Mesendoderm (in vitro differentiated cells): ENCODE measurements around the gene RUFY4.

Experiments used
- DNase-seq: peaks from one replicate; pipeline ENCODE4 v3.0.0; 2013
- H2AK5ac ChIP-seq: 2 replicates; pipeline ENCODE4 v1.6.1; 2013; ENCODE audit warnings: low read length, inconsistent platforms
- H2BK120ac ChIP-seq: 2 replicates; pipeline ENCODE4 v1.6.1; 2013; ENCODE audit warnings: low read depth, mild to moderate bottlenecking, low read length, moderate library complexity, mixed read lengths
- H2BK15ac ChIP-seq: replicated peaks from 2 replicates; pipeline ENCODE4 v1.6.1; 2013; ENCODE audit warnings: low read depth, mild to moderate bottlenecking, moderate library complexity
- H2BK5ac ChIP-seq: 2 replicates; pipeline ENCODE4 v1.6.1; 2013; ENCODE audit warnings: low read length, inconsistent platforms
- H3K18ac ChIP-seq: 2 replicates; pipeline ENCODE4 v1.6.1; 2013; ENCODE audit warnings: mild to moderate bottlenecking, low read length, mixed read lengths
- H3K23ac ChIP-seq: one replicate; pipeline ENCODE4 v1.6.1; 2013; ENCODE audit warnings: low read length
- H3K27ac ChIP-seq: 2 replicates; pipeline ENCODE4 v1.5.1; 2013; ENCODE audit warnings: low read depth, mild to moderate bottlenecking, inconsistent platforms, low read length, moderate library complexity
- H3K27me3 ChIP-seq: 2 replicates; pipeline ENCODE4 v1.6.1; 2013; ENCODE audit warnings: low read length, control low read depth, mild to moderate bottlenecking, inconsistent platforms; ENCODE audit not compliant: insufficient read depth, poor library complexity
- H3K36me3 ChIP-seq: 2 replicates; pipeline ENCODE4 v1.6.1; 2013; ENCODE audit warnings: low read length, inconsistent platforms; ENCODE audit not compliant: control insufficient read depth, insufficient read depth
- H3K4ac ChIP-seq: one replicate; pipeline ENCODE4 v1.6.1; 2013; ENCODE audit warnings: low read depth, mild to moderate bottlenecking, low read length, moderate library complexity
- H3K4me1 ChIP-seq: 2 replicates; pipeline ENCODE4 v1.6.1; 2013; ENCODE audit warnings: low read depth, low read length, inconsistent platforms; ENCODE audit not compliant: control insufficient read depth
- H3K4me2 ChIP-seq: 2 replicates; pipeline ENCODE4 v1.6.1; 2013; ENCODE audit warnings: low read length
- H3K4me3 ChIP-seq: 2 replicates; pipeline ENCODE4 v1.5.1; 2013; ENCODE audit warnings: mild to moderate bottlenecking, low read length
- H3K56ac ChIP-seq: one replicate; pipeline ENCODE4 v1.6.1; 2013; ENCODE audit warnings: low read length
- H3K79me1 ChIP-seq: 2 replicates; pipeline ENCODE4 v1.6.1; 2013; ENCODE audit warnings: low read length, inconsistent platforms
- H3K79me2 ChIP-seq: 2 replicates; pipeline ENCODE4 v1.6.1; 2013; ENCODE audit warnings: mild to moderate bottlenecking, low read length; ENCODE audit not compliant: control insufficient read depth, insufficient read depth
- H3K9ac ChIP-seq: 2 replicates; pipeline ENCODE4 v1.6.1; 2013; ENCODE audit warnings: low read length, inconsistent platforms
- H4K5ac ChIP-seq: one replicate; pipeline ENCODE4 v1.6.1; 2013; ENCODE audit warnings: low read length
- H4K8ac ChIP-seq: one replicate; pipeline ENCODE4 v1.6.1; 2013; ENCODE audit warnings: low read depth, mild to moderate bottlenecking, control low read depth, low read length, moderate library complexity
- WGBS: extraction: QIAGEN DNeasy Blood & Tissue Kit; methylation state at CpG from one replicate; pipeline ENCODE4 v1.1.7; 2013; ENCODE audit warnings: low lambda C conversion rate, missing lambda C conversion rate; ENCODE audit not compliant: insufficient coverage; ENCODE audit errors: extremely low coverage; 5-methylcytosine and 5-hydroxymethylcytosine counted together

RUFY4 gene

GRCh38 chr2:218029366-218030360 lies 39.4 kb upstream of the RUFY4 start:
- WGBS, result no CpG with 5 or more reads among the region's 17 CpGs
- peaks cover 3% of the 10 kb centered on the region for H3K27me3 ChIP-seq
- DNase-seq, result no peak

GRCh38 chr2:218030409-218031195 lies 38.5 kb upstream of the RUFY4 start:
- Histone ChIP-seq H3K4me3 (no peak overlapping the region), H3K56ac (no peak overlapping the region), H3K4ac (no peak overlapping the region), H3K79me1 (no peaks in the 10 kb centered on the region), H3K79me2 (no peaks in the 10 kb centered on the region), H4K5ac (no peak overlapping the region), H2BK5ac (no peak overlapping the region), H3K4me1 (no peaks in the 10 kb centered on the region), H3K4me2 (no peak overlapping the region), H3K27ac (no peak overlapping the region), H3K27me3 (peaks cover 3% of the 10 kb centered on the region), H3K9ac (no peak overlapping the region), H3K36me3 (no peaks in the 10 kb centered on the region), H2BK15ac (no peak overlapping the region), H4K8ac (no peak overlapping the region), H2AK5ac (no peak overlapping the region), H2BK120ac (no peak overlapping the region), H3K18ac (no peak overlapping the region), H3K23ac (no peak overlapping the region)
- no peak for DNase-seq
- WGBS, result no CpG with 5 or more reads among the region's 7 CpGs

More at GRCh38 chr2:218029366-218030360, 39.4 kb upstream of the RUFY4 start:
- H3K79me1 ChIP-seq, result no peaks in the 10 kb centered on the region
- H2AK5ac ChIP-seq, result no peak overlapping the region
- H3K9ac ChIP-seq, result no peak overlapping the region
- H3K27ac ChIP-seq, result no peak overlapping the region
- H3K36me3 ChIP-seq, result no peaks in the 10 kb centered on the region
- no peaks in the 10 kb centered on the region for H3K4me1 ChIP-seq
- H3K4ac ChIP-seq, result no peak overlapping the region
- no peak overlapping the region for H3K56ac ChIP-seq
- H3K18ac ChIP-seq, result no peak overlapping the region
- no peak overlapping the region for H4K5ac ChIP-seq
- no peak overlapping the region for H3K4me3 ChIP-seq
- no peak overlapping the region for H2BK5ac ChIP-seq
- no peak overlapping the region for H3K4me2 ChIP-seq
- H3K79me2 ChIP-seq, result no peaks in the 10 kb centered on the region
- H4K8ac ChIP-seq, result no peak overlapping the region
- no peak overlapping the region for H2BK120ac ChIP-seq
- H2BK15ac ChIP-seq, result no peak overlapping the region
- H3K23ac ChIP-seq, result no peak overlapping the region

GRCh38 chr2:218031261-218031660 lies 37.8 kb upstream of the RUFY4 start:
- WGBS, result 100% methylated on average over 1 of the region's 1 CpG
- Histone ChIP-seq H3K4me1 (no peaks in the 10 kb centered on the region), H3K79me1 (no peaks in the 10 kb centered on the region), H4K8ac (no peak overlapping the region), H3K9ac (no peak overlapping the region), H2BK5ac (no peak overlapping the region), H2BK120ac (no peak overlapping the region), H3K4me2 (no peak overlapping the region), H4K5ac (no peak overlapping the region), H3K79me2 (no peaks in the 10 kb centered on the region), H3K36me3 (no peaks in the 10 kb centered on the region), H3K27ac (no peak overlapping the region), H2BK15ac (no peak overlapping the region), H3K27me3 (peaks cover 3% of the 10 kb centered on the region), H2AK5ac (no peak overlapping the region), H3K4ac (no peak overlapping the region), H3K56ac (no peak overlapping the region), H3K4me3 (no peak overlapping the region), H3K23ac (no peak overlapping the region), H3K18ac (no peak overlapping the region)
- no peak for DNase-seq

- Histone ChIP-seq H3K79me2 (no peaks in the 10 kb centered on the region), H2BK120ac (no peak overlapping the region), H3K79me1 (no peaks in the 10 kb centered on the region), H3K4me2 (no peak overlapping the region), H4K8ac (no peak overlapping the region), H3K4ac (no peak overlapping the region), H3K27ac (no peak overlapping the region), H3K4me3 (no peak overlapping the region), H3K18ac (no peak overlapping the region), H3K56ac (no peak overlapping the region), H3K9ac (no peak overlapping the region), H3K27me3 (peaks cover 3% of the 10 kb centered on the region), H3K36me3 (no peaks in the 10 kb centered on the region), H2BK15ac (no peak overlapping the region), H4K5ac (no peak overlapping the region), H3K4me1 (no peaks in the 10 kb centered on the region), H3K23ac (no peak overlapping the region), H2AK5ac (no peak overlapping the region), H2BK5ac (no peak overlapping the region)
- WGBS, result no CpG with 5 or more reads among the region's 7 CpGs
- DNase-seq, result no peak
Observed at GRCh38 chr2:218031771-218032257, 37.2 kb upstream of the RUFY4 start.

- no peak overlapping the region for H2AK5ac ChIP-seq
Observed at GRCh38 chr2:218032336-218033171, 36.5 kb upstream of the RUFY4 start.

More at GRCh38 chr2:218032336-218033171, 36.5 kb upstream of the RUFY4 start:
- no peak overlapping the region for H3K4me2 ChIP-seq
- no peaks in the 10 kb centered on the region for H3K79me1 ChIP-seq
- no peak overlapping the region for H2BK120ac ChIP-seq
- no peaks in the 10 kb centered on the region for H3K36me3 ChIP-seq
- H3K27me3 ChIP-seq, result peaks cover 3% of the 10 kb centered on the region
- H3K18ac ChIP-seq, result no peak overlapping the region
- H3K4ac ChIP-seq, result no peak overlapping the region
- H3K4me1 ChIP-seq, result no peaks in the 10 kb centered on the region
- no peak overlapping the region for H2BK5ac ChIP-seq
- WGBS, result no CpG with 5 or more reads among the region's 12 CpGs
- no peak overlapping the region for H3K56ac ChIP-seq
- H3K4me3 ChIP-seq, result no peak overlapping the region
- DNase-seq, result no peak
- H3K23ac ChIP-seq, result no peak overlapping the region
- no peak overlapping the region for H4K8ac ChIP-seq
- no peaks in the 10 kb centered on the region for H3K79me2 ChIP-seq
- no peak overlapping the region for H3K9ac ChIP-seq
- no peak overlapping the region for H4K5ac ChIP-seq
- H2BK15ac ChIP-seq, result no peak overlapping the region
- no peak overlapping the region for H3K27ac ChIP-seq
